CD4-positive, alpha-beta T cell (primary cell): Measurements from ENCODE around the gene ACE2. TPM values are rescaled to one million over a fixed set of nuclear protein-coding genes. Genes with fewer than 3 reads are reported as not detected.

Experiments used
- ATAC-seq: fragments of 200-7000 bp; cut with Tn5 transposase; one replicate; pipeline ENCODE4 v1.10.0; 2022; ENCODE audit warnings: mild to moderate bottlenecking; ENCODE audit not compliant: poor library complexity
- CTCF ChIA-PET: fragments of 350-600 bp; sonication (Branson Sonifier 250); formaldehyde crosslinking; loops from one replicate; lab custom pipeline; 2021; ENCODE audit warnings: antibody characterized with exemption, inconsistent platforms; lab: Charles Lee
- POLR2A ChIA-PET: fragments of 350-600 bp; sonication (Branson Sonifier 250); formaldehyde crosslinking; loops from one replicate; lab custom pipeline; 2021; ENCODE audit warnings: antibody characterized with exemption, inconsistent platforms; lab: Charles Lee
- DNase-seq, 14 experiments: peaks; one replicate each; pipeline ENCODE4 v3.0.0-alpha.2; 2013 to 2020; ENCODE audit warnings: mixed read lengths in 2 of 14
- H3K27ac ChIP-seq, 2 donors: one replicate each; pipeline versions ENCODE4 v1.5.1 to v1.7.0; 2013; ENCODE audit warnings: low read length in 2 of 2, low read depth in 1 of 2, mild to moderate bottlenecking in 1 of 2
- H3K27me3 ChIP-seq, 2 experiments: 1 replicate in 1 of 2; 2 replicates in 1 of 2; pipeline versions ENCODE4 v1.6.1 to v1.7.0; 2013; ENCODE audit warnings: low read length in 2 of 2, control low read depth in 1 of 2, mild to moderate bottlenecking in 1 of 2, moderate library complexity in 1 of 2; ENCODE audit not compliant: insufficient read depth in 2 of 2, control insufficient read depth in 1 of 2
- H3K36me3 ChIP-seq: one replicate; pipeline ENCODE4 v1.6.1; 2013; ENCODE audit warnings: low read length, control low read depth; ENCODE audit not compliant: insufficient read depth
- H3K4me1 ChIP-seq: one replicate; pipeline ENCODE4 v1.6.1; 2013; ENCODE audit warnings: low read length, control low read depth; ENCODE audit not compliant: insufficient read depth
- H3K4me3 ChIP-seq: one replicate; pipeline ENCODE4 v1.5.1; 2013; ENCODE audit warnings: mild to moderate bottlenecking, low read length, moderate library complexity
- H3K9me3 ChIP-seq, 2 experiments: 1 replicate in 1 of 2; 2 replicates in 1 of 2; pipeline versions ENCODE4 v1.6.1 to v1.7.0; 2013; ENCODE audit warnings: low read length in 2 of 2, mild to moderate bottlenecking in 2 of 2, control low read depth in 1 of 2, moderate library complexity in 1 of 2; ENCODE audit not compliant: control insufficient read depth in 1 of 2, insufficient read depth in 1 of 2
- H3K27ac Mint-ChIP-seq: one replicate; pipeline ENCODE4 v1.8.0; 2020; ENCODE audit warnings: mixed read lengths
- H3K27me3 Mint-ChIP-seq: one replicate; pipeline ENCODE4 v1.8.0; 2021; ENCODE audit warnings: mixed read lengths
- H3K36me3 Mint-ChIP-seq: one replicate; pipeline ENCODE4 v1.8.0; 2021; ENCODE audit warnings: low read depth, mixed read lengths
- H3K4me1 Mint-ChIP-seq: one replicate; pipeline ENCODE4 v1.8.0; 2021; ENCODE audit warnings: low read depth, mixed read lengths
- H3K4me3 Mint-ChIP-seq: one replicate; pipeline ENCODE4 v1.8.0; 2020; ENCODE audit warnings: mild to moderate bottlenecking, mixed read lengths
- H3K9me3 Mint-ChIP-seq: one replicate; pipeline ENCODE4 v1.8.0; 2020; ENCODE audit warnings: mixed read lengths
- intact Hi-C, 2 experiments: fragments of 100-400 bp; cut with DNase I in 1 of 2; cut with micrococcal nuclease in 1 of 2; formaldehyde crosslinking; loops; one replicate each; pipeline versions ENCODE4 v1.15.1 to v1.9.0; 2023 to 2025; cut with DNase I, micrococcal nuclease
- total RNA-seq, 174 experiments: library from RNA in 2 of 174; stranded (reverse) in 2 of 174; gene quantifications; one replicate each; pipeline ENCODE4 v1.2.3 and lab custom pipeline; 2021 to 2026
- TF ChIP-seq, protein P1 (sequence below): fragments of 200-600 bp; IDR thresholded peaks from one replicate; pipeline ENCODE4 v1.8.0; 2022; ENCODE audit warnings: antibody characterized with exemption, mild to moderate bottlenecking

ACE2 gene
- total RNA-seq, 2 experiments from 2014 or later = not detected

DNA sequence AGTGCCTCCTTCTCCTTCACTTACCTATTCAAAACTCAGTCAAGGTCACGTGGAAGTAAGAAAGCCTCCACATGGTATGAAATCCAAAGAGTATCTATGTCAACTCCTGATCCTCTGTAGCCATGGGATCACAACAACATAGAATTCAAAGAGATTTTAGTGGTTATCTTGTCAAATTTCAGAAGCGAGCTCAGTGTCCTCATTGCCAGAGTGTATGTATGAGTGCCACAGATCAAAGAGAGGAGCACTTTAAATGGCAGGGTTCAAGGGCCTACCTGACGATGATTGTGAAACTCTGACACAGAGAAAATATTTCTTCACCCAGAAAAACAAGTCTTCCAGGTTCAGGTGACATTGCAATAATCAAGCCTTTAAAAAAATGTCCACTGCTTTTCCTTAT lies 1.2 kb upstream of the ACE2 start:
- TF ChIP-seq, protein P1, sequence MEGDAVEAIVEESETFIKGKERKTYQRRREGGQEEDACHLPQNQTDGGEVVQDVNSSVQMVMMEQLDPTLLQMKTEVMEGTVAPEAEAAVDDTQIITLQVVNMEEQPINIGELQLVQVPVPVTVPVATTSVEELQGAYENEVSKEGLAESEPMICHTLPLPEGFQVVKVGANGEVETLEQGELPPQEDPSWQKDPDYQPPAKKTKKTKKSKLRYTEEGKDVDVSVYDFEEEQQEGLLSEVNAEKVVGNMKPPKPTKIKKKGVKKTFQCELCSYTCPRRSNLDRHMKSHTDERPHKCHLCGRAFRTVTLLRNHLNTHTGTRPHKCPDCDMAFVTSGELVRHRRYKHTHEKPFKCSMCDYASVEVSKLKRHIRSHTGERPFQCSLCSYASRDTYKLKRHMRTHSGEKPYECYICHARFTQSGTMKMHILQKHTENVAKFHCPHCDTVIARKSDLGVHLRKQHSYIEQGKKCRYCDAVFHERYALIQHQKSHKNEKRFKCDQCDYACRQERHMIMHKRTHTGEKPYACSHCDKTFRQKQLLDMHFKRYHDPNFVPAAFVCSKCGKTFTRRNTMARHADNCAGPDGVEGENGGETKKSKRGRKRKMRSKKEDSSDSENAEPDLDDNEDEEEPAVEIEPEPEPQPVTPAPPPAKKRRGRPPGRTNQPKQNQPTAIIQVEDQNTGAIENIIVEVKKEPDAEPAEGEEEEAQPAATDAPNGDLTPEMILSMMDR = no peak
- Histone ChIP-seq H3K27ac (no peak overlapping the region), H3K27me3 (peaks cover 0 to 5% of the 10 kb centered on the region in 2 experiments), H3K9me3 (no peaks in the 10 kb centered on the region), H3K36me3 (no peaks in the 10 kb centered on the region), H3K4me1 (no peaks in the 10 kb centered on the region), H3K4me3 (no peak overlapping the region)
- no peaks in the 10 kb centered on the region for H3K9me3 Mint-ChIP-seq
- no peak for ATAC-seq
- no peak overlapping the region for H3K27ac Mint-ChIP-seq
- no peak for DNase-seq
- H3K27me3 Mint-ChIP-seq = peaks cover 12% of the 10 kb centered on the region
- CTCF ChIA-PET = no interaction called here
- intact Hi-C loops = no loop called here
- POLR2A ChIA-PET = no interaction called here
- H3K36me3 Mint-ChIP-seq = no peaks in the 10 kb centered on the region
- no peaks in the 10 kb centered on the region for H3K4me1 Mint-ChIP-seq
- H3K4me3 Mint-ChIP-seq = no peak overlapping the region

DNA sequence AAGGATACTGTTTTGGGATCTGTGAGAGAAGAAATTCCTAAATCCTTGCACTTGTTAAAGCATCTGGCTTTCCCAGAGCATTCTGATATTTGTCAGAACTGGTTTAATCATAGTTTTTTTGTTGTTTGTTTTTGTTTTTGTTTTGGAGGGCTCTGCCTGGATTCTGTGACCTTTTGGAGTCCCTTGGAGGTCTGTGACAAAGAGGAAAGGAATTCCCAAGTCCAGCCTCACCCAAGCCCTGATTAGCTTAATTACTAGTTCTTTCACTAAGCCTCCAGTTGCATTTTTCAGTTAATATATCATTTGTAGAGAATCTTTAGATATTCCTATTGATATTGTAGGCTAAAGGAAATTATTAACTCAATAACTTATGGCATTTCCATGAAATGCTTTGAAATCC lies 711 bp downstream of the ACE2 start:
- no peaks in the 10 kb centered on the region for H3K4me1 ChIP-seq
- Mint-ChIP-seq H3K36me3 (no peaks in the 10 kb centered on the region), H3K27ac (no peak overlapping the region), H3K9me3 (no peaks in the 10 kb centered on the region), H3K4me1 (no peaks in the 10 kb centered on the region), H3K27me3 (peaks cover 12% of the 10 kb centered on the region), H3K4me3 (no peak overlapping the region)
- intact Hi-C loops = no loop called here
- ChIA-PET POLR2A (no interaction called here), CTCF (no interaction called here)
- H3K9me3 ChIP-seq = no peaks in the 10 kb centered on the region
- H3K4me3 ChIP-seq = no peak overlapping the region
- TF ChIP-seq, protein P1 = no peak
- DNase-seq (no peak), ATAC-seq (no peak)
- H3K27ac ChIP-seq = no peak overlapping the region
- no peaks in the 10 kb centered on the region for H3K36me3 ChIP-seq
- peaks cover 0 to under 1% of the 10 kb centered on the region in 2 experiments for H3K27me3 ChIP-seq

DNA sequence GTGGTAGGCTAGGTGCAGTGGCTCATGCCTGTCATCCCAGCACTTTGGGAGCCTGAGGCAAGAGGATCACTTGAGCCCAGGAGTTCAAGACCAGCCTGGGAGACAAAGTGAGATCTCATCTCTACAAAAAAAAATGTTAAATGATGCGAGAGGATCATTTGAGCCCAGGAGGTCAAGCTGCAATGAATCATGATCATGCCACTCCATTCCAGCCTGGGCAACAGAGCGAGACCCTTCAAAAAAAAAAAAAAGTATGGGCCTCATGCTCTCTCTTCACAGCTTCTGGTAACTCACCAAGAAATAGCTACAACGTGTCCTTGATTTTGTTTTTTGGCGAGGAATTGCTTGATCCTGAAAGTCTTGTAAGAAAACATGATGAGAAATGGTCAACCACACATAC lies 1.3 kb downstream of the ACE2 start:
- Histone ChIP-seq H3K4me3 (no peak overlapping the region), H3K36me3 (no peaks in the 10 kb centered on the region), H3K9me3 (no peaks in the 10 kb centered on the region), H3K4me1 (no peaks in the 10 kb centered on the region), H3K27ac (no peak overlapping the region), H3K27me3 (no peaks in the 10 kb centered on the region)
- H3K27ac Mint-ChIP-seq = no peak overlapping the region
- no peaks in the 10 kb centered on the region for H3K4me1 Mint-ChIP-seq
- no peak for ATAC-seq
- H3K36me3 Mint-ChIP-seq = no peaks in the 10 kb centered on the region
- POLR2A ChIA-PET = no interaction called here
- no peak overlapping the region for H3K4me3 Mint-ChIP-seq
- no peaks in the 10 kb centered on the region for H3K9me3 Mint-ChIP-seq
- peaks cover 12% of the 10 kb centered on the region for H3K27me3 Mint-ChIP-seq
- intact Hi-C loops = no loop called here
- TF ChIP-seq, protein P1 = no peak
- CTCF ChIA-PET = no interaction called here
- DNase-seq = no peak
